Frontal cortex (tissue), 4 donors: ENCODE results near the gene TK2. TPM values are rescaled to one million over a fixed set of nuclear protein-coding genes. Genes with fewer than 3 reads are reported as not detected.

Experiments
- DNase-seq, 2 donors: peaks; one replicate each; pipeline ENCODE4 v3.0.0; 2012; ENCODE audit warnings: low spot score in 2 of 2
- FAIRE-seq: peaks from 2 replicates; lab custom pipeline; 2012; peaks lifted over from hg19 to GRCh38; lab: Jason Lieb, UNC
- total RNA-seq: library from RNA; depleted of rRNA; stranded (reverse); fragments of >200 nt; gene quantifications from one replicate; pipeline ENCODE4 v1.2.3, GENCODE V29; 2014
- donor health status: control.
- donor health status: control.
- donor health status: control.

TK2 gene
- total RNA-seq, 1 donor from 2014 or later, result 20.0 TPM

DNA sequence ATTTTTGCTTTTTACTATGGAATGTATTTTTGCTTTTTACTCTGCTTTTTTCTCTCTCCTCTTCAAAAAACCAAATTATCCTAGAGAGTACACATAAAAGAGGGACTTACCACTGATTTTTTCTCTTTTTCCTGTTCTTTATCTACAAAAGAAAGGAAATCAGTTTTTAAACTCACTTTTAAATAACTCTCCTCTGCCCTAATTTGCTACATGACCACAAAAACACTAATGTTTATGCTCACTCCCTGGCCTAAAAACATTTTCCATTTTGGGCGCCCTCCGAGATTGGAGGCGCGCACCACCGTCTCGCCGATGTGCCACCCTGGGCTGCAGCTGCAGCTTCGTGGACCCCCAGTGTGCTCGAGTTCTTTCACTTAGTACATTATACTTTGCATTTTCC, 1.1 kb downstream of the TK2 start:
- FAIRE-seq, result no peak
- DNase-seq, result no peak

DNA sequence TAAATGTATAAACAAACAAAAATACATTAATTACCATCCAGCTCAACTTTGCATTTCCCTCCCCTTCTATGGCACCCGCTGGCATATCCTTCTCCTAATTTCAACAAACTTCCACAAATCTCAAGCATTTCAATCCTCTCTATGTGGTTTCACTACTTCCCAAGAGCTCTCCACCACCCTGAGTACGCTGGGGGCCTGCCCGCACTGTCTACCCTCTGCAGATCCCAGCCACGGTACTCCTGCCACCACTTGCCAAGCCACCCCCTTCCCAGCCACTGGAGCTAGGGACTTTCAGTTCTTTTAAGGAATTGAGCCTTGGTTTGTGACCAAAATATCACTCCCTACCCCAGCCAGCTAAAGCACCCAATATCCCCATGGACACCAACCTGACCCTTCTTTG, 1.9 kb downstream of the TK2 start:
- DNase-seq (no peak), FAIRE-seq (no peak)

DNA sequence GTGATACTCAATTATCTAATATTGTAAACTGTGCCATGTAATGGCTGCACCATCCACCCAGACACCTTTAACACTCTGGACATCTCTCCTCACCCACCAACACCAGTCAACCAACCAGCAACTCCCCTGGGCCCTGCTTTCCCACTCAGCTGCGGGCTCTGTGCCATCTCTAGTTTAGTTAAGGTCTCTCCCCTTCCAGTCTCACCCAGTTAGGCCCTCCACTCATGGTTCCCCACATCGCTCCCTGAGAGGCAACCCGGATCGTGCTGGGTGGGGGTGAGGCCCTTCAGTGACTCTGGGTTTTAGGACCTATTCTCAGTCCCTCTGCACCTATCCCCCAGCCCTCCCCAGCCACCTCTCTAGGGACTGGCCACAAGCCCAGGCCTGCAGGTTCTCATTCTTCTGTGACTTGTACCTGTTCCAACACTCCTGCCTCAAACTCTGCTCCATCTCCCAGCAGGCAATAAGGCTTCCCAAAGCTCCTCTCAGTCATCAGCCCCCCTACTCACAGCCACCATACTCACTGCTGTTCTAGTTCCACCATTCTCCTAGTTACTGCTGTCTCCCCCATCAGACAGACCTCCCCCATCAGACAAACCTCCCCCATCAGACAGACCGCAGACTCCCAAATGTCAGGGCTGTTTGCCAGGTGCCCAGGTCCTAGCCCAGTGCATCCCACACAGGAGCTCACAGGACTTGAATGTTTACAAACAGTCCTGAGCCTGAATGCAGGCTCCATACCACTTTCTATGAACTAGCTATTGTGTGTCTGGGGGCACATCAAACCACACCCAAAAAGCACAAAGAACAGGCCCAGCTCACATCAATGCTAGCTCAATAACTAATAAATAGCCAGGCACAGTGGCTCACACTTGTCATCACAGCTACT, 2.6 kb downstream of the TK2 start:
- FAIRE-seq, result no peak
- no peak for DNase-seq

DNA sequence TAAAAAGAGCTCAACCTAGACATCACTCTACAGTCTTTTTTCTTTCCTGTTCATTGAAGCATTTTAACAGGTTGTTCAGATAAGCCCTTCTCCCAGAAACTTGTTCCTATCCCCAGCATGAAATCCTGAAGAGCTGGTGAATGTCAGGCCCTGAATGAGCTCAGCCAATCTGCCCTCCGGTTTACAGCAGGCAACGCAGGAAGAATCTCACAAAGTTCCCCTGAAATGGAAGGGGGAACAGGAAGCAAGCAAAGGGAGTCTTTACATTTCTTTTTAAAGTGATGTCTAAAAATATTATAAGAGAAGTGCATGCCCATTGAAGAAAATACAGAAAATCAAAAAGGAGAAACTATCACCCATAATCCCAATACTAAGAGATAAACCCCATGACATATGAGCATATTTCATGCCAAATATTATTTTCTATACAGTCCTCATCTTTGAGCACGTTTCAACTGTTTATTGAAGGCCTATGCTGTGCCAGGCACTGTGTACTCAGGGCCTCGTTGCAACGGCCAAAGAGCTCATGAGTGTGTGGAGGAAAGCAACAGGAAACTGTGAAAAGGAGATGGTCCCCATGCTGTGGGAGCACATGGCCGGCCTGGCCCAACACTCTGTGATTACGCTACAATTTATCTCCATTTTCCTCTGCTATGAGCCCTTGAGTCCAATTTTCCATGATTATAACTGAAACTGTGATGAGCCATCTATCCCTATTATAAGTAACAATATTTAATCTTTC, 5.7 kb downstream of the TK2 start:
- FAIRE-seq (no peak), DNase-seq (no peak)

GRCh38 chr16:66543541-66543940, 6.4 kb downstream of the TK2 start:
- no peak for FAIRE-seq
- DNase-seq, result no peak

GRCh38 chr16:66542396-66542795, 7.5 kb downstream of the TK2 start:
- FAIRE-seq (no peak), DNase-seq (no peak)

DNA sequence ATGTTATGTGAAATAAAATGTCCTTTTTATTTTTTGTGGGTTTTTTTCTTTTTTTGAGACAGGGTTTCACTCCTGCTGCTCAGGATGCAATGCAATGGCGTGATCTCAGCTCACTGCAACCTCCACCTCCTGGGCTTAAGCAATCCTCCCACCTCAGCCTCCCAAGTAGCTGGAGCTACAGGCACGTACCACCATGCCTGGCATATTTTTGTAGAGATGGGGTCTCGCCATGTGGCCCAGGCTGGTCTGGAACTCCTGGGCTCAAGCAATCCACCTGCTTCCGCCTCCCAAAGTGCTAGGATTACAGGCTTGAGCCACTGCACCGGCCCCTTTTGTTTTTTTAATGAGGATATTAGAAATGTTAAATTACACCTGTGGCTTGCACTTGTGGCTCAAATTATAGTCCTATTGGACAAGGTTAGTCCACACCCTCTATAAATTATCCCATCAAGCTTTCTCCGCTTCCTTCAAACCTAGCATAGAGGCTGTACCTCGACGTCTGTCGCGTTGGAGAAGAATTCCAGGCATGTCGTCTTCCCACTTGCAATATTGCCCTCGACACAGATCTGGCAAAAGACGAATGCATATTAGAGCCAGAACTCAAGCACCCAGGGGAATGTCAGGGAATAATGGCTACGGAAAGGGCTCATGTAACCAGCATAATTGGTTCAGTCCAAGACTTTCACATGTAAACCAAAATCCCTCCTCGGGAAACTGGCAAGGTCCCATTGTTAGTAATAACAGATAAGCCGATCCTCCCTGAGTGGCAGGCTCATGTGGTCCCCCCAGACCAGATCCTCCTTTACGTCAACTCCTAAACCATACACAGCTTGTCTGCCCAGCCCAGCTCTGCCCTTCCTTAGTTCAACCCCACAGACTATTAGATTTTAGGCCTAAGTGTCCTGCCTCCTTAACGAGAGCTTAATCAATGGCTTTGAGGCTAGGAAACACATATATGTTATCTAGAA, 8.2 kb downstream of the TK2 start:
- no peak for DNase-seq
- FAIRE-seq, result no peak

DNA sequence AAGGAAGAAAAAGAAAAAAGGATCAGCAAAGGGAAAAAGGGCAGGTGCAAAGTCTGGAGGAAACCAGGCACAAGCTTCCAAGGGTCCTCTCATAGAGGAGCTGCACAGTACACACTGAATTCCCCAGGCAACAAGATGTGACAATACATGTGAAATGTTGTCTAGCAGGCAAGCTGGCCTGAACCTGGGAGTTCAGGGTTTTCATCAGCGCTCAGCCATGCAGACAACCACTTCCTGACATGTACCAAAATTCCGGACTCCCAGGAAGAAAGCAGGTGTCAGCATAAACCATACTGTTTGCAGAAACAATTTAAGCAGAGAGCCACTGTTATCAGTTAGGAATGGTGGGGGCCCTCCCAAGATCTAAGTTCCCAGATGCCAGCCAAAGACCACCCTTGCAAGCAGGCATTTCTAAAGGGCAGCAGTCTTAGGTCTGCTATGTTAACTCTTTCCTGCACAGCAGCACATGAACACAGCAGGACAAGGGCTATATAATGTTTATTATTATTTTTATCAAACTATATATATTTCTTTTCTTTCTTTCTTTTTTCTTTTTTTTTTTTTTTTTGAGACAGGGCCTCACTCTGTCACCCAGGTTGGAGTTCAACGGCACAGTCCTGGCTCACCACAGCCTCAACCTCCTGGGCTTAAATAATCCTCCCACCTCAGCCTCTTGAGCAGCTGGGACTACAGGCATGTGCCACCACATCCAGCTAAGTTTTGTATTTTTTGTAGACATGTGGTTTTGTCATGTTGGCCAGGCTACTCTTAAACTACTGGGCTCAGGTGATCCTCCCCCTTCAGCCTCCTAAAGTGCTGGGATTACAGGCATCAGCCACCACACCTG, 10.1 kb downstream of the TK2 start:
- DNase-seq (no peak), FAIRE-seq (no peak)

DNA sequence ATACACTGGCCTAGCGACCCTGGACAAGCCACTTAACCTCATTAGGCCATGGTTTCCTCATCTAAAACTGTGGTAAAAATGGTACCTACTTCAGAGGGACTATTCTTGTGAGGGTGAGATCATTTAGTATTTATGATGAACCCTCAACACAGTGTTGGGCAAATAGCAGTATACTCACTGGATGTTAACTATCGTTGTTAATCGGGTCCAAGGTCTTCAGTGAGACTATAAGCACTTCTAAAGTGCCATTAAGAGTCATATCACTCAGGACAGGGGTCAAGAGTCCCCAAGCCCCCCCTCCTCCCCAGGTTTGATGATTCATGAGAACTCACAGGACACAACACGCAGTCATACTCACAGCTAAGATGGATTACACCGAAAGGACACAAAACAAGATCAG, 11.0 kb downstream of the TK2 start:
- DNase-seq, result no peak
- FAIRE-seq, result no peak

DNA sequence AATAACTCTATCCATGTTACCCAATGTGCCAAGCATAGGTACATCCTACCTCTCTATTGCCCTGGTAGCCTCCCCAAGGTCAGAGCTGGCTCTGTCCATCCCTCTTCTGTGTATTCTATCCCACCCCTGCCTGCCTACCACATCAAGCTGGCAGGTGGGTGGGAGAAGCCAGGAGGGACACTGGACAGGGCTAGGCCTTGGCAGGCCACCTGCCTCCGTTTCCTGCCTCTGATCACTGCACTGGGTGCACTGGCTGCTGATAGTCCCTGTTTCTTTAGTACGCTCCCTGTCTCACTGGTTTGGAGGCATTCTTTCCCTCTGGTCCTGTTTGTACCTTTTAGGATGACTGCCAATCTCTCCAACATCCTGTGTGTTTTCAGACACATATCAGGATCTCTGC, 12.7 kb downstream of the TK2 start:
- no peak for FAIRE-seq
- DNase-seq, result no peak

GRCh38 chr16:66536525-66536924, 13.4 kb downstream of the TK2 start:
- FAIRE-seq, result no peak
- DNase-seq, result no peak

- FAIRE-seq, result no peak
Measured at GRCh38 chr16:66534376-66534799, 15.5 kb downstream of the TK2 start.

GRCh38 chr16:66529475-66529874, 20.4 kb downstream of the TK2 start:
- no peak for DNase-seq
- no peak for FAIRE-seq

More at GRCh38 chr16:66534376-66534799, 15.5 kb downstream of the TK2 start:
- no peak for DNase-seq

GRCh38 chr16:66528294-66528693, 21.6 kb downstream of the TK2 start:
- no peak for DNase-seq
- no peak for FAIRE-seq

DNA sequence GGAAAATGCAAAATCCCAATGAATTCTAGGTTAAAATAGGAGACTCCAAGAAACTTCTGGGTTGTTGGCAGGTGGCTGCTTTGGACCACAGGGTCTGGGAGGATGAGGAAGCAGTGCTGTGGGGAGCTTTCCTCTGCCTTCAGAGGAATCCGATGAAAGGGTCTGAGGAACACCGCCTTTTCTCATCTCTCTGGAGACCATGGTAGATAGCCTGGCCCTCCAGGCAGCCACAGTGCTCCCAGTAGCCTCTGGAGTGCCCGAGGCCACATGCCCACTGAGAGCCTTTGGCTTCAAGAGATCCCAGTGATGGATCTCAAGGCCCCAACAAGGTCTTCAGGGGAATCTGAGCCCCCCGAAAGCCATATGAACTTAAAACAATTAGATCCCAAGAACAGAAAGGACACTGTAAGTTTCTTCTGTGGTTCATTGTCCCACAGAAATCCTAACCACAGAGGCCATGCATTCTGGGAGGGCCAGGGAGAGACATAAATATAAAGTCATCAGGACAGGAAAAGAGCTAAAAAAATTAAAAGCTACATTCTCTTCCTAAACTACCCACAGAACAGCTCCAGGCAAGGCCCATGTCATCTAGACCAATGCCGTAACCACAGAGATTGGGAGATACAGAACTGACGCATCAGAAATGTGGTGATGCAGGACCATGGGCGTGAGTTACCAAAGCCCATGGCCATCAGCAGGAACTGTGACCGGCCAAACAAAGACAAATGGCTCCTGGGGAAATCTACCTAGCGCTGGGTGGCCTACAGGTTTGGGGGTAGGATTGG, 24.3 kb downstream of the TK2 start:
- DNase-seq (no peak), FAIRE-seq (no peak)

DNA sequence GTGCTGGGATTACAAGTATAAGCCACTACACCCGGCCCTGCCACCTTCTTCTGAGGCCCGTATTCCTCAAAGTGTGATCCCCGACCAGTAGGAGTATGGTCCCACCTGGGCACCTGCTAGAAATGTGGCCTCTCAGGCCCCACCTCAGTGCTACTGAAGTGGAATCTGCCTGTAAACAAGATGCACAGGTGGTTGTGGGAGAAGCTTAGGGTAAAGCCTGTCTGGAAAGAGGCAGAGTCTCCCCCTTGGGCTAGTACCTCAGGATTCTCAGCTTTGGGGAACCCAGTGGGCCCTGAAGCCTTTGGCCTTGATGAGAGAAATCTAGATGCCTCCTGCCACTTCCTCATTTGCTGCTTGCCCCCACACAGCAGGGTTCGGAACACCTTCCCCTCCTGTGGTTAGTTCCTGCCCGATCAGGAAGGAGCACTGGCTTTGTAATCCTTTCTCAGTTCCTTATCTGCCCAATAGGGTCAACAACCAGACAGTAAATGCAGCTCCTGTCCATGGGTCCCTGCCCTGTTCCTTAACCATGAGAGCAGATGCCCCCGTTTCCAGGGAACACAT, 25.2 kb downstream of the TK2 start:
- FAIRE-seq (no peak), DNase-seq (no peak)

GRCh38 chr16:66523861-66524354, 26.0 kb downstream of the TK2 start:
- DNase-seq (no peak), FAIRE-seq (no peak)
